Sigmoid colon (tissue), 4 donors: ENCODE data around the gene NEDD9.
A peak's percentile ranks its signal among the peaks of the same experiment; 100 is the strongest.

ENCODE experiments used
- EP300 ChIP-seq, 4 donors: sonication (generic); formaldehyde crosslinking; IDR thresholded peaks; one replicate each; pipeline ENCODE4 v1.6.1; 2017; ENCODE audit warnings: antibody characterized with exemption in 4 of 4
- POLR2A ChIP-seq, 2 donors: fragments of 450-650 bp; IDR thresholded peaks; one replicate each; pipeline ENCODE4 v1.6.1; 2016; ENCODE audit warnings: antibody characterized with exemption in 2 of 2, mild to moderate bottlenecking in 2 of 2, moderate library complexity in 2 of 2
- POLR2AphosphoS5 ChIP-seq, 4 donors: sonication (generic); formaldehyde crosslinking; IDR thresholded peaks; one replicate each; pipeline ENCODE4 v1.6.1; 2017; ENCODE audit warnings: antibody characterized with exemption in 4 of 4
- TF ChIP-seq, protein P1 (sequence below), 4 experiments: fragments of 450-650 bp in 3 of 4; fragments of 200-600 bp in 1 of 4; IDR thresholded peaks; one replicate each; pipeline ENCODE4 v1.5.1; 2016 to 2019; ENCODE audit warnings: antibody characterized with exemption in 4 of 4, mild to moderate bottlenecking in 3 of 4, moderate library complexity in 2 of 4

GRCh38 chr6:11144393-11144851 lies 88.0 kb downstream of the NEDD9 start:
- no peak for TF ChIP-seq POLR2AphosphoS5 (IDR thresholded peaks at IDR 0.05)
- TF ChIP-seq, protein P1, sequence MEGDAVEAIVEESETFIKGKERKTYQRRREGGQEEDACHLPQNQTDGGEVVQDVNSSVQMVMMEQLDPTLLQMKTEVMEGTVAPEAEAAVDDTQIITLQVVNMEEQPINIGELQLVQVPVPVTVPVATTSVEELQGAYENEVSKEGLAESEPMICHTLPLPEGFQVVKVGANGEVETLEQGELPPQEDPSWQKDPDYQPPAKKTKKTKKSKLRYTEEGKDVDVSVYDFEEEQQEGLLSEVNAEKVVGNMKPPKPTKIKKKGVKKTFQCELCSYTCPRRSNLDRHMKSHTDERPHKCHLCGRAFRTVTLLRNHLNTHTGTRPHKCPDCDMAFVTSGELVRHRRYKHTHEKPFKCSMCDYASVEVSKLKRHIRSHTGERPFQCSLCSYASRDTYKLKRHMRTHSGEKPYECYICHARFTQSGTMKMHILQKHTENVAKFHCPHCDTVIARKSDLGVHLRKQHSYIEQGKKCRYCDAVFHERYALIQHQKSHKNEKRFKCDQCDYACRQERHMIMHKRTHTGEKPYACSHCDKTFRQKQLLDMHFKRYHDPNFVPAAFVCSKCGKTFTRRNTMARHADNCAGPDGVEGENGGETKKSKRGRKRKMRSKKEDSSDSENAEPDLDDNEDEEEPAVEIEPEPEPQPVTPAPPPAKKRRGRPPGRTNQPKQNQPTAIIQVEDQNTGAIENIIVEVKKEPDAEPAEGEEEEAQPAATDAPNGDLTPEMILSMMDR (IDR thresholded peaks at IDR 0.05): peak; percentile 79 to 91 (median 84)
- no peak for TF ChIP-seq POLR2A (IDR thresholded peaks at IDR 0.05)
- no peak for TF ChIP-seq EP300 (IDR thresholded peaks at IDR 0.05)
